OCI-LY7 (cell line): ENCODE results near the gene SYNGR3. TPM values are rescaled to one million over a fixed set of nuclear protein-coding genes. Genes with fewer than 3 reads are reported as not detected.

Experiments used
- BruUV-seq: library from RNA; stranded (reverse); fragments of 400-500 nt; replicated peaks from 2 replicates; lab custom pipeline; 2021; lab: Mats Ljungman, UMichigan
- CTCF ChIA-PET: fragments of 300-600 bp; sonication (Branson Sonifier 250); formaldehyde crosslinking; loops from one replicate; lab custom pipeline; 2022; ENCODE audit warnings: antibody characterized with exemption; ENCODE audit not compliant: unreplicated experiment; lab: Charles Lee
- POLR2A ChIA-PET: fragments of 300-600 bp; sonication (Branson Sonifier 250); formaldehyde crosslinking; loops from one replicate; lab custom pipeline; 2022; ENCODE audit warnings: antibody characterized with exemption; lab: Charles Lee
- DNase-seq: peaks from one replicate; pipeline ENCODE4 v3.0.0-alpha.2; 2015; ENCODE audit warnings: low spot score
- H2AFZ ChIP-seq: fragments of 200-600 bp; sonication (generic), shearing (Covaris generic); 2 replicates; pipeline ENCODE4 v1.6.1; 2014; ENCODE audit warnings: mild to moderate bottlenecking, antibody characterized with exemption, low read length, moderate library complexity
- H3K27ac ChIP-seq: fragments of 200-600 bp; sonication (generic); 2 replicates; pipeline ENCODE4 v1.5.1; 2014; ENCODE audit warnings: mixed run types, low read depth, mild to moderate bottlenecking, moderate library complexity, low read length, inconsistent platforms; ENCODE audit not compliant: poor library complexity, severe bottlenecking
- H3K36me3 ChIP-seq: fragments of 200-600 bp; sonication (generic); 2 replicates; pipeline ENCODE4 v1.6.1; 2014; ENCODE audit warnings: mild to moderate bottlenecking, antibody characterized with exemption, low read length, moderate library complexity, mixed read lengths; ENCODE audit not compliant: insufficient read depth
- H3K4me1 ChIP-seq: fragments of 200-600 bp; sonication (generic); 2 replicates; pipeline ENCODE4 v1.5.1; 2014; ENCODE audit warnings: mild to moderate bottlenecking, low read length; ENCODE audit not compliant: insufficient read depth, poor library complexity, severe bottlenecking
- H3K4me2 ChIP-seq: fragments of 200-600 bp; sonication (generic); 2 replicates; pipeline ENCODE4 v1.6.1; 2014; ENCODE audit warnings: mild to moderate bottlenecking, low read length
- H3K4me3 ChIP-seq: fragments of 200-600 bp; sonication (generic); 2 replicates; pipeline ENCODE4 v1.5.1; 2014; ENCODE audit warnings: mild to moderate bottlenecking, low read depth, low read length; ENCODE audit not compliant: poor library complexity, severe bottlenecking
- H3K79me2 ChIP-seq: fragments of 200-600 bp; sonication (generic); 2 replicates; pipeline ENCODE4 v1.6.1; 2016; ENCODE audit warnings: low read depth, mild to moderate bottlenecking, low read length, moderate library complexity, mixed read lengths; ENCODE audit not compliant: insufficient read depth
- H3K9me2 ChIP-seq: fragments of 200-600 bp; sonication (generic); 2 replicates; pipeline ENCODE4 v1.6.1; 2016; ENCODE audit warnings: mild to moderate bottlenecking, low read length, mixed read lengths; ENCODE audit not compliant: insufficient read depth
- H3K9me3 ChIP-seq: fragments of 200-600 bp; sonication (generic); 2 replicates; pipeline ENCODE4 v1.6.1; 2014; ENCODE audit warnings: mild to moderate bottlenecking, mixed run types, low read length, mixed read lengths
- H4K20me1 ChIP-seq: fragments of 200-600 bp; sonication (generic); 2 replicates; pipeline ENCODE4 v1.6.1; 2014; ENCODE audit warnings: mild to moderate bottlenecking, antibody characterized with exemption, low read length, moderate library complexity, mixed read lengths; ENCODE audit not compliant: insufficient read depth
- EZH2phosphoT487 ChIP-seq: fragments of 200-600 bp; sonication (generic); IDR thresholded peaks from 2 replicates; pipeline ENCODE4 v1.6.1; 2018; ENCODE audit warnings: low read depth, borderline replicate concordance, mild to moderate bottlenecking, mixed run types, antibody characterized with exemption, low read length, moderate library complexity, mixed read lengths
- intact Hi-C: fragments of 100-400 bp; cut with micrococcal nuclease; formaldehyde crosslinking; loops from one replicate; pipeline ENCODE4 v1.10.0; 2022; ENCODE audit not compliant: unreplicated experiment
- total RNA-seq, 2 experiments: library from RNA; depleted of rRNA in 1 of 2; stranded (reverse); fragments of >200 nt in 1 of 2; shearing (Covaris generic) in 1 of 2; gene quantifications; 2 replicates each; pipeline ENCODE4 v1.2.3, GENCODE V29; 2014 to 2022
- TF ChIP-seq, protein P1 (sequence below): fragments of 200-600 bp; sonication (generic); conservative IDR thresholded peaks from 2 replicates; pipeline ENCODE4 v1.5.1; 2014; ENCODE audit warnings: mild to moderate bottlenecking, antibody characterized with exemption, low read length, moderate library complexity, mixed read lengths

Gene SYNGR3
- total RNA-seq, 2 experiments from 2014 or later, result 10.3 to 11.1 TPM

DNA sequence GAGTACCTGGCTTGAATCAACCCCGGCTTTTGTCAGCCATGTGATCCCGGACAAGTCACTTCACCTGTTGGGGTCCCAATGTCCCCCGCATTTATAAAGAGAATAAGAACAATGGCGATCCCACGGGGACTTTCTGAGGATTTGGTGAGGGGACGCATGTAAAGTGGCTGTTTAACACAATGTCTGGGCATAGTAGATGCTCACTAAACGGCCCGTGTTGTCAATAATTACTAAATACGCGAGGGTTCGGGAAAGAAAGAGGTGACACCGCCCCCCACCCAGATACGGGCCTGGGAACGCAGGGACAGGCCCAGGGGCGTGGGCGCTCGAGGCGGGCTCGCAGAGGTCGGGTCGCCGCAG is 1.8 kb downstream of the SYNGR3 start:
- DNase-seq, result peak; percentile 25
- H2AFZ ChIP-seq, result peak overlapping the region; percentile 3; the same call in 1 of the 2 replicates
- H3K9me2 ChIP-seq, result no peaks in the 10 kb centered on the region
- peak overlapping the region; percentile 68 for H3K4me3 ChIP-seq
- H3K4me1 ChIP-seq, result peaks cover 36% of the 10 kb centered on the region
- H3K4me2 ChIP-seq, result peak overlapping the region; percentile 80
- peaks cover 12% of the 10 kb centered on the region for H3K36me3 ChIP-seq
- no peaks in the 10 kb centered on the region for H3K9me3 ChIP-seq
- intact Hi-C loops, result no loop called here
- ChIA-PET POLR2A (interaction anchor here (0.9 to 1.0 kb wide), 2 partner anchors 20 to 56 kb away, joined by 3 to 4 read pairs; partner anchors contain the start of genes NTHL1, TBL3 and TSC2), CTCF (interaction anchor here (0.6 kb wide), 1 partner anchor 145 kb away, joined by 3 read pairs; no protein-coding TSS in a partner anchor)
- H3K79me2 ChIP-seq, result no peaks in the 10 kb centered on the region
- H4K20me1 ChIP-seq, result no peaks in the 10 kb centered on the region
- H3K27ac ChIP-seq, result peak overlapping the region; percentile 50
- BruUV-seq, result TSS peak; percentile 79
- no peak for TF ChIP-seq EZH2phosphoT487
- TF ChIP-seq, protein P1, sequence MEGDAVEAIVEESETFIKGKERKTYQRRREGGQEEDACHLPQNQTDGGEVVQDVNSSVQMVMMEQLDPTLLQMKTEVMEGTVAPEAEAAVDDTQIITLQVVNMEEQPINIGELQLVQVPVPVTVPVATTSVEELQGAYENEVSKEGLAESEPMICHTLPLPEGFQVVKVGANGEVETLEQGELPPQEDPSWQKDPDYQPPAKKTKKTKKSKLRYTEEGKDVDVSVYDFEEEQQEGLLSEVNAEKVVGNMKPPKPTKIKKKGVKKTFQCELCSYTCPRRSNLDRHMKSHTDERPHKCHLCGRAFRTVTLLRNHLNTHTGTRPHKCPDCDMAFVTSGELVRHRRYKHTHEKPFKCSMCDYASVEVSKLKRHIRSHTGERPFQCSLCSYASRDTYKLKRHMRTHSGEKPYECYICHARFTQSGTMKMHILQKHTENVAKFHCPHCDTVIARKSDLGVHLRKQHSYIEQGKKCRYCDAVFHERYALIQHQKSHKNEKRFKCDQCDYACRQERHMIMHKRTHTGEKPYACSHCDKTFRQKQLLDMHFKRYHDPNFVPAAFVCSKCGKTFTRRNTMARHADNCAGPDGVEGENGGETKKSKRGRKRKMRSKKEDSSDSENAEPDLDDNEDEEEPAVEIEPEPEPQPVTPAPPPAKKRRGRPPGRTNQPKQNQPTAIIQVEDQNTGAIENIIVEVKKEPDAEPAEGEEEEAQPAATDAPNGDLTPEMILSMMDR, result no peak

DNA sequence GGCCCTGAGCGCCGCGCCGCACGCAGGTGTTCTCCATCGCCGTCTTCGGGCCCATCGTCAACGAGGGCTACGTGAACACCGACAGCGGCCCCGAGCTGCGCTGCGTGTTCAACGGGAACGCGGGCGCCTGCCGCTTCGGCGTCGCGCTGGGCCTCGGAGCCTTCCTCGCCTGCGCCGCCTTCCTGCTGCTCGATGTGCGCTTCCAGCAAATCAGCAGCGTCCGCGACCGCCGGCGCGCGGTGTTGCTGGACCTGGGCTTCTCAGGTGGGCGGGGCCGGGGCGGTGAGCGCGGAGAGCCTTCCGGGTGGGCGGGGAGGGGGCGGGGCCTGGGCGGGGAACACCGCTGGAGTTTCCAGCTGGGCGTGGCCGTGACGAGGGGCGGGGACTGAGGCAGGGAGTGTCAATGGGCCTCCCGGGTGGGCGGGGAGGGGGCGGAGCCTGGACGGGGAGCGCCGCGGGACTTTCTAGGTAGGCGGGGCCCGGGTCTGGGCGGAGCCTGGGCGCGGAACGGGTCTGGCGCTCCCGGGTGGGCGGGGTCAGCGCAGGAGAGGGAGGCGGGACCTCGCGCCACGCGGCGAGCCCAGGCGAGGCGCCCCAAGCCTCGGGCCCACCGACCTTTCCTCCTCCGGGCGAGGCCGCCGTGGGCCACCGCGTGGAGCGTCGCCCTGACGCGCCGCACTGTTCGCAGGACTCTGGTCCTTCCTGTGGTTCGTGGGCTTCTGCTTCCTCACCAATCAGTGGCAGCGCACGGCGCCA is 2.4 kb downstream of the SYNGR3 start:
- H2AFZ ChIP-seq, result peak overlapping the region; percentile 35; the same call in 1 of the 2 replicates
- H3K79me2 ChIP-seq, result no peaks in the 10 kb centered on the region
- H4K20me1 ChIP-seq, result no peaks in the 10 kb centered on the region
- ChIA-PET CTCF (interaction anchor here (0.6 kb wide), 1 partner anchor 145 kb away, joined by 3 read pairs; no protein-coding TSS in a partner anchor), POLR2A (interaction anchor here (0.9 to 1.0 kb wide), 2 partner anchors 20 to 55 kb away, joined by 3 to 4 read pairs; partner anchors contain the start of genes NTHL1, TBL3 and TSC2)
- no peaks in the 10 kb centered on the region for H3K9me2 ChIP-seq
- H3K4me2 ChIP-seq, result peak overlapping the region; percentile 80
- no TSS peak for BruUV-seq
- H3K4me1 ChIP-seq, result peaks cover 36% of the 10 kb centered on the region
- DNase-seq, result peak; percentile 95
- H3K4me3 ChIP-seq, result peak overlapping the region; percentile 68
- intact Hi-C loops, result loop anchor here (2.0 kb wide), 1 partner anchor 27 kb away; the partner anchor contains the start of gene RPS2
- no peak for TF ChIP-seq EZH2phosphoT487
- TF ChIP-seq, protein P1, result no peak
- peaks cover 18% of the 10 kb centered on the region for H3K36me3 ChIP-seq
- no peaks in the 10 kb centered on the region for H3K9me3 ChIP-seq
- H3K27ac ChIP-seq, result peak overlapping the region; percentile 50
